Ascending aorta (tissue), 2 donors: Measurements from ENCODE around the gene MINAR1. TPM values are rescaled to one million over a fixed set of nuclear protein-coding genes. Genes with fewer than 3 reads are reported as not detected.

Experiments used
- DNase-seq, 2 donors: peaks; one replicate each; pipeline ENCODE4 v3.0.0-alpha.2; 2019; ENCODE audit warnings: low spot score in 2 of 2
- H3K27ac ChIP-seq, 2 donors: fragments of 200-600 bp; sonication (generic); one replicate each; pipeline ENCODE4 v1.5.1; 2016 to 2017; ENCODE audit warnings: mild to moderate bottlenecking in 1 of 2
- H3K27me3 ChIP-seq: fragments of 200-600 bp; sonication (generic); one replicate; pipeline ENCODE4 v1.5.1; 2017
- H3K36me3 ChIP-seq, 2 donors: fragments of 200-600 bp; sonication (generic); one replicate each; pipeline ENCODE4 v1.5.1; 2016
- H3K4me1 ChIP-seq, 2 donors: fragments of 200-600 bp; sonication (generic); one replicate each; pipeline ENCODE4 v1.5.1; 2016 to 2017; ENCODE audit warnings: mild to moderate bottlenecking in 1 of 2
- H3K4me3 ChIP-seq, 2 donors: fragments of 200-600 bp; sonication (generic); one replicate each; pipeline ENCODE4 v1.5.1; 2016 to 2017; ENCODE audit warnings: mild to moderate bottlenecking in 1 of 2
- H3K9me3 ChIP-seq, 2 donors: fragments of 200-600 bp; sonication (generic); one replicate each; pipeline ENCODE4 v1.5.1; 2016
- intact Hi-C: fragments of 100-400 bp; cut with DNase I; formaldehyde crosslinking; loops from one replicate; pipeline ENCODE4 v1.15.1; 2023
- total RNA-seq: library from RNA; depleted of rRNA; stranded (reverse); fragments of >200 nt; gene quantifications from one replicate; pipeline ENCODE4 v1.1.0, GENCODE V29; 2016
- TF ChIP-seq, protein P1 (sequence below), 3 experiments: fragments of 200-600 bp in 2 of 3; fragments of 450-650 bp in 1 of 3; sonication (generic) in 2 of 3; IDR thresholded peaks; one replicate each; pipeline ENCODE4 v1.5.1; 2016 to 2019; ENCODE audit warnings: antibody characterized with exemption in 3 of 3, mild to moderate bottlenecking in 1 of 3, moderate library complexity in 1 of 3

The MINAR1 gene
- total RNA-seq, 1 donor from 2014 or later = 0.21 TPM

DNA sequence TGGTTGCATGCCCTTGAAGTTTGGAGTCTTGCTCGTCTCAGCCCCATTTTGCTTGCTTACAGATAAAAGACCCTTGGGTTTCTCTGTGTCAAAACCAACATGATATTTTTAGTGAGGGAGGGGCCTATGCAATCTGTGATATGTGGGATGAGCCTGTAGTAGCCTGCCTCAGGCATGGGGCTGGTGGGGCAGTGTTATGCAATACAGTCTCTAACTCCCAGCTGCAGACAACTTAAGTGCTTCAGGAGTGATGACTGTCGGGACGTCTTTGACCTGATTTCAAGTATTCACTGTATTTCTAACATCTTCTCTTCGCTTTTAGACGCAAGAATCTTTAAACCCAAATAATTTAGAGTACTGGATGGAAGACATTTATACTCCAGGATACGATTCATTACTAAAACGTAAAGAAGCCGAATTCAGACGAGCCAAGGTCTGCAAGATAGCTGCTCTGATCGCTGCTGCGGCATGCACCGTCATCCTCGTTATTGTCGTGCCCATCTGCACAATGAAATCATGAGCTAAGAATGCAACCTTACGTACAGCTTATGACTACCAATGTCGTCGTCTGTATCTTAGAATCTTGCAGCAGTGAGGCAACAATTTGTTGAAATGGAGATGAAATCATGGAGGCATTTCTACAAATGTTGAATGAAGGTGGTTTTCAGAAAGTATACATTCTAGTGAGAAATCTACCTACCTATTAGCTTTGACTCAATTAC is 35.9 kb downstream of the MINAR1 start:
- TF ChIP-seq, protein P1, sequence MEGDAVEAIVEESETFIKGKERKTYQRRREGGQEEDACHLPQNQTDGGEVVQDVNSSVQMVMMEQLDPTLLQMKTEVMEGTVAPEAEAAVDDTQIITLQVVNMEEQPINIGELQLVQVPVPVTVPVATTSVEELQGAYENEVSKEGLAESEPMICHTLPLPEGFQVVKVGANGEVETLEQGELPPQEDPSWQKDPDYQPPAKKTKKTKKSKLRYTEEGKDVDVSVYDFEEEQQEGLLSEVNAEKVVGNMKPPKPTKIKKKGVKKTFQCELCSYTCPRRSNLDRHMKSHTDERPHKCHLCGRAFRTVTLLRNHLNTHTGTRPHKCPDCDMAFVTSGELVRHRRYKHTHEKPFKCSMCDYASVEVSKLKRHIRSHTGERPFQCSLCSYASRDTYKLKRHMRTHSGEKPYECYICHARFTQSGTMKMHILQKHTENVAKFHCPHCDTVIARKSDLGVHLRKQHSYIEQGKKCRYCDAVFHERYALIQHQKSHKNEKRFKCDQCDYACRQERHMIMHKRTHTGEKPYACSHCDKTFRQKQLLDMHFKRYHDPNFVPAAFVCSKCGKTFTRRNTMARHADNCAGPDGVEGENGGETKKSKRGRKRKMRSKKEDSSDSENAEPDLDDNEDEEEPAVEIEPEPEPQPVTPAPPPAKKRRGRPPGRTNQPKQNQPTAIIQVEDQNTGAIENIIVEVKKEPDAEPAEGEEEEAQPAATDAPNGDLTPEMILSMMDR (IDR thresholded peaks at IDR 0.05) = no peak

DNA sequence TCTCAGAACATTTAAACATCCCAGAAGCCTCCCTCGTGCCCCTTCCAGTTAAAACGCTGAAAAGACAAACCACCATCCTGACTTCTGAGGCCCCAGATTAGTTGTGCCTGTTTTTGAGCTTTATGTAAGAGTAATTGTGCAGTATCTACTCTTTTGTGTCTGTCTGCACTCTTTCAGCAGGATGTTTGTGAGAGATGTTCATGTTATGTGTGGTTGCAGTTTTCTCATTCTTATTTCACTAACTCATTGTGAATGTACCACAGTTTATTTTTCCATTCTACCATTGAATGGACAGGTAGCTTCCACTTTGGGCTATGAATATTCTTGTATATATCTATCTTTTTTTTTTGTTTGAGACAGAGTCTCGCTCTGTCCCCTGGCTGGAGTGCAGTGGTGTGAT is 40.3 kb downstream of the MINAR1 start:
- no peak overlapping the region for H3K27ac ChIP-seq
- no peaks in the 10 kb centered on the region for H3K9me3 ChIP-seq
- no peaks in the 10 kb centered on the region for H3K36me3 ChIP-seq
- intact Hi-C loops = no loop called here
- H3K4me3 ChIP-seq = no peak overlapping the region
- TF ChIP-seq, protein P1 (IDR thresholded peaks at IDR 0.05) = no peak
- H3K27me3 ChIP-seq = no peaks in the 10 kb centered on the region
- H3K4me1 ChIP-seq = no peaks in the 10 kb centered on the region
- no peak for DNase-seq

More for the DNA sequence above, 35.9 kb downstream of the MINAR1 start:
- H3K27me3 ChIP-seq = no peaks in the 10 kb centered on the region
- no peak overlapping the region for H3K4me3 ChIP-seq
- H3K36me3 ChIP-seq = no peaks in the 10 kb centered on the region
- H3K27ac ChIP-seq = no peak overlapping the region
- H3K4me1 ChIP-seq = no peaks in the 10 kb centered on the region
- no peak for DNase-seq
- intact Hi-C loops = no loop called here
- H3K9me3 ChIP-seq = no peaks in the 10 kb centered on the region

DNA sequence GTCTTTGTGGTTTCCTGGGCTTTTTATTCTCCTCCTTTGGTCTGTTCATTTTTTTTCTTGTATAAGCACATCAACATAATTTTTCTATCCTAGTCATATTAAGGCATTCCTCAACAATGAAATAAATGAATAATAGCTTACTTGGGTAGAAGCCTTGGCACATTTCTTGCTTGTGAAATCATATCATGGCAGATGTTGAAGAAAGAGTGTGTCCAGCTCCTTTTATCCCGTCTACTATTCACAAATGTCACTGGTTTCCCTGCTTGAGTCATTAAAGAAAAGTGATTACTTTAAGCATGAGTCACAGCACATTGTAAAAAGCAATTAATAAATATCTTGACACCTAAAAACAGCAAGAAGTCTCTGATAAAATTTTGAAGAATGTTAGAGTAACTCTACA is 42.1 kb downstream of the MINAR1 start:
- Histone ChIP-seq H3K27ac (no peak overlapping the region), H3K4me1 (no peaks in the 10 kb centered on the region), H3K9me3 (no peaks in the 10 kb centered on the region), H3K4me3 (no peak overlapping the region), H3K27me3 (no peaks in the 10 kb centered on the region), H3K36me3 (no peaks in the 10 kb centered on the region)
- intact Hi-C loops = no loop called here
- DNase-seq = no peak
- TF ChIP-seq, protein P1 (IDR thresholded peaks at IDR 0.05) = no peak

DNA sequence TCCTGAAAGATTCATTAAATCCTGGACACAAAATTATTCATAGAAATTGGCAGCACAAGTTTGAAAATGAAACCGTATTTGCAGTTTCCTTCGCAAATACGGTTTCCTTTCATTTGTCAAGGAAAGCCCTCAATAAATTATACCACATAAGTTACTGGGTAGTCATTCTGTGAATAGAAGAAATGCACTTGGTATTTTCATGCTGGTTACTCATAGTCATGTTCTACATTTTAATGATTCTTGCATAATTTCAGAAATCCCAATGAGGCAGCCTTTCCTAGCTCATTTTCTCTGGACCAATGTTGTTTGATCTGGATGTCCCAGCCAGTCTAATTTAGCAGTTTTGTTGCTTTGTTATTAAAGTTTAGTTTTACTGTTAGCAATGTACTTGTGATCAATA is 43.2 kb downstream of the MINAR1 start:
- intact Hi-C loops = no loop called here
- no peak for DNase-seq
- TF ChIP-seq, protein P1 (IDR thresholded peaks at IDR 0.05) = no peak

DNA sequence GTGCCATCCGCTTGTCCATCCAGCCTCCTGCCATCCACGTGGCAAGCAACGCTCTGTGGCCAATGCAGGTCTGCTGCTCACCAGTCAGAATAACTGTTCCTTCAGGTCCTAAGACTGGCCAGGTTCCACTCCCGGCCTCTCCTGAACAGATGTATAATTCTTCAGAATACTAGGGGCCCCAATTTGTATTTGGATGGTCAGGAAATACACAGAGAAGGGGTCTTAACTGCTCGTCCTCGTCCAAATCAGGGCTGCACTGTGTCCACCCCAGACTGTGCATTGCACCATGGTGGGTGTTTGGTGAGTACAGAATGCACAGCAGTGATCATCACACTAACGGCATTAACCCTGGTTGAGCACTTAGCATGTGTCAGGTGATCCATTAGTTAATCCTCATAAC is 46.0 kb downstream of the MINAR1 start:
- DNase-seq = no peak
- no peaks in the 10 kb centered on the region for H3K27me3 ChIP-seq
- no peaks in the 10 kb centered on the region for H3K9me3 ChIP-seq
- H3K4me3 ChIP-seq = no peak overlapping the region
- H3K27ac ChIP-seq = no peak overlapping the region
- TF ChIP-seq, protein P1 (IDR thresholded peaks at IDR 0.05) = no peak
- H3K4me1 ChIP-seq = no peaks in the 10 kb centered on the region
- intact Hi-C loops = no loop called here
- H3K36me3 ChIP-seq = no peaks in the 10 kb centered on the region

More for the DNA sequence above, 43.2 kb downstream of the MINAR1 start:
- no peaks in the 10 kb centered on the region for H3K9me3 ChIP-seq
- no peaks in the 10 kb centered on the region for H3K27me3 ChIP-seq
- no peaks in the 10 kb centered on the region for H3K4me1 ChIP-seq
- no peak overlapping the region for H3K27ac ChIP-seq
- H3K36me3 ChIP-seq = no peaks in the 10 kb centered on the region
- H3K4me3 ChIP-seq = no peak overlapping the region
